OCI-LY7 (cell line): ENCODE measurements around the gene PDZRN4.

Experiments
- CTCF ChIP-seq: fragments of 200-600 bp; sonication (generic); conservative IDR thresholded peaks from 2 replicates; pipeline ENCODE4 v1.5.1; 2014; ENCODE audit warnings: mild to moderate bottlenecking, antibody characterized with exemption, low read length, moderate library complexity, mixed read lengths
- EZH2phosphoT487 ChIP-seq: fragments of 200-600 bp; sonication (generic); IDR thresholded peaks from 2 replicates; pipeline ENCODE4 v1.6.1; 2018; ENCODE audit warnings: low read depth, borderline replicate concordance, mild to moderate bottlenecking, mixed run types, antibody characterized with exemption, low read length, moderate library complexity, mixed read lengths

- TF ChIP-seq CTCF (no peak), EZH2phosphoT487 (no peak)
These were observed 23.3 kb downstream of the PDZRN4 start for GRCh38 chr12:41211448-41211847.
